ENCODE data around the gene PTPN12.
"Not testable (repeated sequence)": the region's sequence is repeated elsewhere in the genome, so short reads cannot be mapped to it uniquely, and the experiment has no call there.

Gene PTPN12

DNA sequence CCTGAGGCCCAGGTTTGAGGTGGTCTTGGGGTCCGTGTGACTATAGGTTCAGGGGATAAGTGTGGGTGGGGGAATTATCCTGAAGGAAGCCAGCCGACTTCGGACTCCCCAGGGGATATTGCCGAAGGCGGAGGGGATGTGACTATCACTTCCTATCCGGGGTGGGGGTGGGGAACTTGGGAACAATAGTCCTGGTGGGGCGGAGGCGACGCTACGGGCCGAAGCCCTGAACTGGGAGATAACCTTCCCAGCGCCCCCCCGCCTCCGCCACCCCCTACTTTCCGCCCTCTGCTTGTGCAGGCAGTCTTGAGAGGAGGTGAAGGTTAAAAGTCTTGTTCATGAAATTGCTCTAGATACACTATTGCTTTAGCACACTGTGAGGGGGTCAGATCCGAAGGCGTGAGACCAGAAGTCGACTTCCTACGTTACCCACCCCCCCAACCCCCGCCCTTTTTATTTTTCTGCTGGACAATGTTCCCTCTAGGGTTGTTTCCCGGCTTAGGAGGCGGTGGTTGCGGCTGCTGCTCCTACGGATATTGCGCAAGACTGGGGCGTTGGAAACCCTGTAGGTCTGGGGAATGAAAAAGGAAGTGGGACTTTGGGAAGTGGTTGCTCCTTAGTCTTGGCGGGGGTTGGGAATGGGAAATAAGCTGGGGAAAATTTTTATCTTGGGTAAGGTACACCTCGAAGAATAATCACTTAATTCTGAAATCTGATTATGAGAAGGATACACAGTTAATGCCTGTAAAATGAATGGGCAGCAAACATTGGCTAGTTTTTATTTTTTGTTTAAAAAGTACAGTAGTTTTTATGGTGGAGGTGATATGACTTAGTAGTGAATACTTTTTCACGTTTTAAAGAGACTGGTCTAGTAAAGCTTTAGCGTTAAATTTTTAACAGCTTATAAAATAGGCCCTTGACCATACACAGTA is 1.5 kb downstream of the PTPN12 start:
- peak overlapping the region; percentile 93 for H3K27ac ChIP-seq (ENCODE audit: low read length)
- no peaks in the 10 kb centered on the region for H3K27me3 ChIP-seq (ENCODE audit: control insufficient read depth in 1 of 2, insufficient read depth in 2 of 2, low read length in 2 of 2)
- H3K4me1 ChIP-seq (ENCODE audit: control insufficient read depth, insufficient read depth, low read length) = peaks cover 12% of the 10 kb centered on the region
- H3K4me3 ChIP-seq (ENCODE audit: low read length in 2 of 2) = peak overlapping the region; percentile 89 to 97
- no peaks in the 10 kb centered on the region for H3K36me3 ChIP-seq (ENCODE audit: control insufficient read depth in 2 of 2, insufficient read depth in 2 of 2, low read length in 2 of 2)
- peak overlapping the region; percentile 90 to 97 for H3K9ac ChIP-seq (ENCODE audit: low read length in 2 of 2)
- no peaks in the 10 kb centered on the region for H3K9me3 ChIP-seq (ENCODE audit: control insufficient read depth in 2 of 2, low read length in 2 of 2)

DNA sequence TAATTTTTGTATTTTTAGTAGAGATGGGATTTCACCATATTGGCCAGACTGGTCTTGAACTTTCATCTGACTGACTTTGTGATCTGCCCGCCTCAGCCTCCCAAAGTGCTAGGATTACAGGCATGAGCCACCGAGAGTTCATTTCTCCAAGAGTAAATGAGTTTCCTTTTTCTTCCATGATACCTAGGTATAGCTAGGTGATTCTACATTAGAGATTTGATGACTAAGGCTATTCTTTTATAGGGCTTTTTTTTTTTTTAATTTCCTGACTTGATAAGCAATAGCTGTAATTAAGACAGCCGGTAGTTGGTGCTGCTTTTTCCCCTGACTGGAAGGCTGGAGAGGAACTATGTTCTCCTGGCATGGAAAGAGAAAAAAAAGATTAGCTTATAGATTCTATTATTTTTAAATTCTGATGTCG is 3.3 kb downstream of the PTPN12 start:
- no peaks in the 10 kb centered on the region for H3K9me3 ChIP-seq (ENCODE audit: control insufficient read depth in 2 of 2, low read length in 2 of 2)
- H3K27ac ChIP-seq (ENCODE audit: low read length) = no peak overlapping the region
- H3K4me1 ChIP-seq (ENCODE audit: control insufficient read depth, insufficient read depth, low read length) = peaks cover 12% of the 10 kb centered on the region
- no peak overlapping the region for H3K4me3 ChIP-seq (ENCODE audit: low read length in 2 of 2)
- H3K27me3 ChIP-seq (ENCODE audit: control insufficient read depth in 1 of 2, insufficient read depth in 2 of 2, low read length in 2 of 2) = no peaks in the 10 kb centered on the region
- H3K9ac ChIP-seq (ENCODE audit: low read length in 2 of 2) = no peak overlapping the region
- H3K36me3 ChIP-seq (ENCODE audit: control insufficient read depth in 2 of 2, insufficient read depth in 2 of 2, low read length in 2 of 2) = no peaks in the 10 kb centered on the region

- H3K27ac ChIP-seq (ENCODE audit: low read length); H3K9ac ChIP-seq (ENCODE audit: low read length in 2 of 2); H3K36me3 ChIP-seq (ENCODE audit: control insufficient read depth in 2 of 2, insufficient read depth in 2 of 2, low read length in 2 of 2); H3K27me3 ChIP-seq (ENCODE audit: control insufficient read depth in 1 of 2, insufficient read depth in 2 of 2, low read length in 2 of 2); H3K9me3 ChIP-seq (ENCODE audit: control insufficient read depth in 2 of 2, low read length in 2 of 2): not testable (repeated sequence)
- peaks cover 12% of the 10 kb centered on the region for H3K4me1 ChIP-seq (ENCODE audit: control insufficient read depth, insufficient read depth, low read length)
- H3K4me3 ChIP-seq (ENCODE audit: low read length in 2 of 2) = peak overlapping the region in 1 of 2 donors; percentile 15
Measured at GRCh38 chr7:77540993-77541392, 3.9 kb downstream of the PTPN12 start.

DNA sequence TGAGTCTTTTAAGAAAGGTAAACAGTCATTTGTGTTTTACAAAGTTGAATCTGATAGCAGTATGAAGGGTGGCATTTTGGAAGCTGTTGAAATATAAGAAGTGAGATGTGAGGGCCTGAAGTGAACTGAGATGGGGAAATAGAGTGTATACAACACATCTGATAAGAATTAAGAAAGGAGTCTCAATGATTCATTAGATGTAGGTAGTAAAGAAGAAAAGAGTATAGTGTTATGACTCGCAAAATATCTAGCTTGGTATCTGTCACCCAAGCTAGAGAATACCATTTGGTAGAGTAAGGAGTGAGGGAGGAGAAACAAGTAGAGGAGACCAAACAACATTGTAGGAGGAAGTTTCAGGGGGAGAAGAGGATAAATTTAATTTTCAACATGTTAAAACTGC is 5.3 kb downstream of the PTPN12 start:
- Histone ChIP-seq H3K9ac (ENCODE audit: low read length in 2 of 2) (no peak overlapping the region), H3K27ac (ENCODE audit: low read length) (no peak overlapping the region), H3K4me3 (ENCODE audit: low read length in 2 of 2) (no peak overlapping the region), H3K4me1 (ENCODE audit: control insufficient read depth, insufficient read depth, low read length) (peaks cover 12% of the 10 kb centered on the region), H3K9me3 (ENCODE audit: control insufficient read depth in 2 of 2, low read length in 2 of 2) (no peaks in the 10 kb centered on the region), H3K27me3 (ENCODE audit: control insufficient read depth in 1 of 2, insufficient read depth in 2 of 2, low read length in 2 of 2) (no peaks in the 10 kb centered on the region), H3K36me3 (ENCODE audit: control insufficient read depth in 2 of 2, insufficient read depth in 2 of 2, low read length in 2 of 2) (no peaks in the 10 kb centered on the region)

GRCh38 chr7:77542895-77543294 is 5.8 kb downstream of the PTPN12 start:
- no peaks in the 10 kb centered on the region for H3K9me3 ChIP-seq (ENCODE audit: control insufficient read depth in 2 of 2, low read length in 2 of 2)
- H3K4me1 ChIP-seq (ENCODE audit: control insufficient read depth, insufficient read depth, low read length) = peaks cover 12% of the 10 kb centered on the region
- no peak overlapping the region for H3K4me3 ChIP-seq (ENCODE audit: low read length in 2 of 2)
- no peak overlapping the region for H3K27ac ChIP-seq (ENCODE audit: low read length)
- no peak overlapping the region for H3K9ac ChIP-seq (ENCODE audit: low read length in 2 of 2)
- H3K27me3 ChIP-seq (ENCODE audit: control insufficient read depth in 1 of 2, insufficient read depth in 2 of 2, low read length in 2 of 2) = no peaks in the 10 kb centered on the region
- H3K36me3 ChIP-seq (ENCODE audit: control insufficient read depth in 2 of 2, insufficient read depth in 2 of 2, low read length in 2 of 2) = no peaks in the 10 kb centered on the region

DNA sequence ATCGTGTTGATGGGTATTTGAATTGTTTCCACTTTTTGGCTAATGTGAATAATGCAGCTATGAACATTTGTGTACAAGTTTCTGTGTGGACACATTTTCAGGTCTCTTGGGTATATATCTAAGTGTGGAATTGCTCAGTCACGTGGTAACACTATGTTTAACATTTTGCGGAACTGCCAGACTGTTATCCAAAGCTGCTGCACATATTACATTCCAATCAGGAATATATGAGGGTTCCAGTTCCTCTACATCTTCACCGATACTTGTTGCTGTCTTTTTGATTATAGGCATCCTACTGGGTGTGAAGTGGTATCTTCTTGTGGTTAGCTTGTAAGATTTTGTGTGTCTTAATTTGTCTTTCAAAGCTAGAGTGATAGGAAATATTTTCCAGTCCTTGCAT is 6.8 kb downstream of the PTPN12 start:
- Histone ChIP-seq H3K27me3 (ENCODE audit: control insufficient read depth in 1 of 2, insufficient read depth in 2 of 2, low read length in 2 of 2) (no peaks in the 10 kb centered on the region), H3K9ac (ENCODE audit: low read length in 2 of 2) (no peak overlapping the region), H3K4me3 (ENCODE audit: low read length in 2 of 2) (no peak overlapping the region), H3K27ac (ENCODE audit: low read length) (no peak overlapping the region), H3K4me1 (ENCODE audit: control insufficient read depth, insufficient read depth, low read length) (peaks cover 12% of the 10 kb centered on the region), H3K36me3 (ENCODE audit: control insufficient read depth in 2 of 2, insufficient read depth in 2 of 2, low read length in 2 of 2) (no peaks in the 10 kb centered on the region), H3K9me3 (ENCODE audit: control insufficient read depth in 2 of 2, low read length in 2 of 2) (no peaks in the 10 kb centered on the region)

GRCh38 chr7:77544518-77544917 is 7.4 kb downstream of the PTPN12 start:
- no peaks in the 10 kb centered on the region for H3K27me3 ChIP-seq (ENCODE audit: control insufficient read depth in 1 of 2, insufficient read depth in 2 of 2, low read length in 2 of 2)
- H3K36me3 ChIP-seq (ENCODE audit: control insufficient read depth in 2 of 2, insufficient read depth in 2 of 2, low read length in 2 of 2) = no peaks in the 10 kb centered on the region
- no peak overlapping the region for H3K9ac ChIP-seq (ENCODE audit: low read length in 2 of 2)
- no peak overlapping the region for H3K27ac ChIP-seq (ENCODE audit: low read length)
- no peaks in the 10 kb centered on the region for H3K9me3 ChIP-seq (ENCODE audit: control insufficient read depth in 2 of 2, low read length in 2 of 2)
- peaks cover 9% of the 10 kb centered on the region for H3K4me1 ChIP-seq (ENCODE audit: control insufficient read depth, insufficient read depth, low read length)
- H3K4me3 ChIP-seq (ENCODE audit: low read length in 2 of 2) = no peak overlapping the region

- no peaks in the 10 kb centered on the region for H3K9me3 ChIP-seq (ENCODE audit: control insufficient read depth in 2 of 2, low read length in 2 of 2)
- no peak overlapping the region for H3K9ac ChIP-seq (ENCODE audit: low read length in 2 of 2)
- H3K4me3 ChIP-seq (ENCODE audit: low read length in 2 of 2) = no peak overlapping the region
- no peaks in the 10 kb centered on the region for H3K36me3 ChIP-seq (ENCODE audit: control insufficient read depth in 2 of 2, insufficient read depth in 2 of 2, low read length in 2 of 2)
- no peaks in the 10 kb centered on the region for H3K27me3 ChIP-seq (ENCODE audit: control insufficient read depth in 1 of 2, insufficient read depth in 2 of 2, low read length in 2 of 2)
- no peak overlapping the region for H3K27ac ChIP-seq (ENCODE audit: low read length)
- no peaks in the 10 kb centered on the region for H3K4me1 ChIP-seq (ENCODE audit: control insufficient read depth, insufficient read depth, low read length)
Measured at GRCh38 chr7:77548206-77548605, 11.1 kb downstream of the PTPN12 start.

GRCh38 chr7:77549106-77549870 is 12.2 kb downstream of the PTPN12 start:
- H3K36me3 ChIP-seq (ENCODE audit: control insufficient read depth in 2 of 2, insufficient read depth in 2 of 2, low read length in 2 of 2) = no peaks in the 10 kb centered on the region
- no peaks in the 10 kb centered on the region for H3K4me1 ChIP-seq (ENCODE audit: control insufficient read depth, insufficient read depth, low read length)
- no peak overlapping the region for H3K9ac ChIP-seq (ENCODE audit: low read length in 2 of 2)
- no peak overlapping the region for H3K4me3 ChIP-seq (ENCODE audit: low read length in 2 of 2)
- H3K27ac ChIP-seq (ENCODE audit: low read length) = no peak overlapping the region
- H3K9me3 ChIP-seq (ENCODE audit: control insufficient read depth in 2 of 2, low read length in 2 of 2) = no peaks in the 10 kb centered on the region
- no peaks in the 10 kb centered on the region for H3K27me3 ChIP-seq (ENCODE audit: control insufficient read depth in 1 of 2, insufficient read depth in 2 of 2, low read length in 2 of 2)

- no peaks in the 10 kb centered on the region for H3K9me3 ChIP-seq (ENCODE audit: control insufficient read depth in 2 of 2, low read length in 2 of 2)
- no peaks in the 10 kb centered on the region for H3K36me3 ChIP-seq (ENCODE audit: control insufficient read depth in 2 of 2, insufficient read depth in 2 of 2, low read length in 2 of 2)
- H3K9ac ChIP-seq (ENCODE audit: low read length in 2 of 2) = no peak overlapping the region
- H3K27ac ChIP-seq (ENCODE audit: low read length) = no peak overlapping the region
- no peaks in the 10 kb centered on the region for H3K27me3 ChIP-seq (ENCODE audit: control insufficient read depth in 1 of 2, insufficient read depth in 2 of 2, low read length in 2 of 2)
- no peaks in the 10 kb centered on the region for H3K4me1 ChIP-seq (ENCODE audit: control insufficient read depth, insufficient read depth, low read length)
- H3K4me3 ChIP-seq (ENCODE audit: low read length in 2 of 2) = no peak overlapping the region
Measured at GRCh38 chr7:77550586-77550985, 13.5 kb downstream of the PTPN12 start.

- H3K27ac ChIP-seq (ENCODE audit: low read length) = no peak overlapping the region
- H3K36me3 ChIP-seq (ENCODE audit: control insufficient read depth in 2 of 2, insufficient read depth in 2 of 2, low read length in 2 of 2) = no peaks in the 10 kb centered on the region
- no peak overlapping the region for H3K9ac ChIP-seq (ENCODE audit: low read length in 2 of 2)
- H3K27me3 ChIP-seq (ENCODE audit: control insufficient read depth in 1 of 2, insufficient read depth in 2 of 2, low read length in 2 of 2) = no peaks in the 10 kb centered on the region
- H3K4me1 ChIP-seq (ENCODE audit: control insufficient read depth, insufficient read depth, low read length) = no peaks in the 10 kb centered on the region
- no peak overlapping the region for H3K4me3 ChIP-seq (ENCODE audit: low read length in 2 of 2)
- H3K9me3 ChIP-seq (ENCODE audit: control insufficient read depth in 2 of 2, low read length in 2 of 2) = no peaks in the 10 kb centered on the region
Measured at GRCh38 chr7:77553123-77553522, 16.0 kb downstream of the PTPN12 start.

Measured in stomach smooth muscle (tissue), 2 donors.